IMR-90 (cell line): ENCODE results near the gene L1CAM.

Experiments
- CHD1 ChIP-seq: IDR thresholded peaks from 2 replicates; pipeline ENCODE4 v1.6.1; 2012; ENCODE audit warnings: low read depth, low read length, improper control_type of control experiment
- FOS ChIP-seq: fragments of 150-350 bp; IDR thresholded peaks from 2 replicates; pipeline ENCODE4 v1.6.1; 2016; ENCODE audit warnings: low read depth, low read length
- POLR2A ChIP-seq: IDR thresholded peaks from 2 replicates; pipeline ENCODE4 v1.6.1; 2012; ENCODE audit warnings: mild to moderate bottlenecking, low read depth, low read length
- RAD21 ChIP-seq: IDR thresholded peaks from 2 replicates; pipeline ENCODE4 v1.6.1; 2012; ENCODE audit warnings: low read length, improper control_type of control experiment
- RCOR1 ChIP-seq: IDR thresholded peaks from 2 replicates; pipeline ENCODE4 v1.6.1; 2012; ENCODE audit warnings: mild to moderate bottlenecking, low read length, improper control_type of control experiment; ENCODE audit not compliant: insufficient replicate concordance
- RFX5 ChIP-seq: IDR thresholded peaks from 2 replicates; pipeline ENCODE4 v1.8.0; 2012; ENCODE audit warnings: low read depth, mild to moderate bottlenecking, low read length, moderate library complexity
- TF ChIP-seq, protein P1 (sequence below): fragments of 150-350 bp; IDR thresholded peaks from 2 replicates; pipeline ENCODE4 v1.6.1; 2017; ENCODE audit warnings: mild to moderate bottlenecking, antibody characterized with exemption, low read length, low read depth
- TF ChIP-seq, protein P2 (sequence below): conservative IDR thresholded peaks from 2 replicates; pipeline ENCODE4 v1.5.1; 2012; ENCODE audit warnings: mild to moderate bottlenecking, low read depth, low read length, improper control_type of control experiment
- TF ChIP-seq, protein P3 (sequence below): fragments of 150-350 bp; IDR thresholded peaks from 2 replicates; pipeline ENCODE4 v1.6.1; 2016; ENCODE audit warnings: low read depth, mild to moderate bottlenecking, low read length, moderate library complexity, borderline replicate concordance

DNA sequence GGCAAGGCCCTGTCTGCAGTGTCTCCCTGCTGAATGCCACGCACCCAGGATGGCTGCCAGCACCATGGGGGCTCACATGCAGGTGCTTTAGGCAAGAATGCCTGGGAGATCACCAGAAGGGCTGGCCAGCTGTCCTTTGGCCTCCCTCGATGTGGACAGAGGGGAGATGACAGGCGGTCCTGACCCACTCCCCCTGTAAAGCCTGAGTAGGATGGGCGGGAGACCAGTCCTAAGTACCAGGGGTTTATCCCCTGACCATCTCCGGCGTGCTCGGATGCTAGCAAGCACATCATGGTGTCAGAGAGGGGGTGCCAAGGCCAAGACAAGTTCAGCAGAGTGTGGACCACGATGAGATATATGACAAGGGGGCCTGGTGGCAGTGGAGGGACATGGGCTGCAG is 60.9 kb downstream of the L1CAM start:
- no peak for TF ChIP-seq RFX5
- TF ChIP-seq, protein P1, sequence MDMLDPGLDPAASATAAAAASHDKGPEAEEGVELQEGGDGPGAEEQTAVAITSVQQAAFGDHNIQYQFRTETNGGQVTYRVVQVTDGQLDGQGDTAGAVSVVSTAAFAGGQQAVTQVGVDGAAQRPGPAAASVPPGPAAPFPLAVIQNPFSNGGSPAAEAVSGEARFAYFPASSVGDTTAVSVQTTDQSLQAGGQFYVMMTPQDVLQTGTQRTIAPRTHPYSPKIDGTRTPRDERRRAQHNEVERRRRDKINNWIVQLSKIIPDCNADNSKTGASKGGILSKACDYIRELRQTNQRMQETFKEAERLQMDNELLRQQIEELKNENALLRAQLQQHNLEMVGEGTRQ: no peak
- TF ChIP-seq, protein P2, sequence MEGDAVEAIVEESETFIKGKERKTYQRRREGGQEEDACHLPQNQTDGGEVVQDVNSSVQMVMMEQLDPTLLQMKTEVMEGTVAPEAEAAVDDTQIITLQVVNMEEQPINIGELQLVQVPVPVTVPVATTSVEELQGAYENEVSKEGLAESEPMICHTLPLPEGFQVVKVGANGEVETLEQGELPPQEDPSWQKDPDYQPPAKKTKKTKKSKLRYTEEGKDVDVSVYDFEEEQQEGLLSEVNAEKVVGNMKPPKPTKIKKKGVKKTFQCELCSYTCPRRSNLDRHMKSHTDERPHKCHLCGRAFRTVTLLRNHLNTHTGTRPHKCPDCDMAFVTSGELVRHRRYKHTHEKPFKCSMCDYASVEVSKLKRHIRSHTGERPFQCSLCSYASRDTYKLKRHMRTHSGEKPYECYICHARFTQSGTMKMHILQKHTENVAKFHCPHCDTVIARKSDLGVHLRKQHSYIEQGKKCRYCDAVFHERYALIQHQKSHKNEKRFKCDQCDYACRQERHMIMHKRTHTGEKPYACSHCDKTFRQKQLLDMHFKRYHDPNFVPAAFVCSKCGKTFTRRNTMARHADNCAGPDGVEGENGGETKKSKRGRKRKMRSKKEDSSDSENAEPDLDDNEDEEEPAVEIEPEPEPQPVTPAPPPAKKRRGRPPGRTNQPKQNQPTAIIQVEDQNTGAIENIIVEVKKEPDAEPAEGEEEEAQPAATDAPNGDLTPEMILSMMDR: no peak
- TF ChIP-seq, protein P3, sequence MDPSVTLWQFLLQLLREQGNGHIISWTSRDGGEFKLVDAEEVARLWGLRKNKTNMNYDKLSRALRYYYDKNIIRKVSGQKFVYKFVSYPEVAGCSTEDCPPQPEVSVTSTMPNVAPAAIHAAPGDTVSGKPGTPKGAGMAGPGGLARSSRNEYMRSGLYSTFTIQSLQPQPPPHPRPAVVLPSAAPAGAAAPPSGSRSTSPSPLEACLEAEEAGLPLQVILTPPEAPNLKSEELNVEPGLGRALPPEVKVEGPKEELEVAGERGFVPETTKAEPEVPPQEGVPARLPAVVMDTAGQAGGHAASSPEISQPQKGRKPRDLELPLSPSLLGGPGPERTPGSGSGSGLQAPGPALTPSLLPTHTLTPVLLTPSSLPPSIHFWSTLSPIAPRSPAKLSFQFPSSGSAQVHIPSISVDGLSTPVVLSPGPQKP: no peak
- TF ChIP-seq POLR2A: no peak
- TF ChIP-seq CHD1: no peak
- TF ChIP-seq RCOR1: no peak
- no peak for TF ChIP-seq RAD21
- TF ChIP-seq FOS: no peak
